Loucy (cell line): ENCODE data around the gene MAGIX.
"Not testable (repeated sequence)": the region's sequence is repeated elsewhere in the genome, so short reads cannot be mapped to it uniquely, and the experiment has no call there.

Experiments used
- H2AFZ ChIP-seq: fragments of 200-600 bp; sonication (generic); 2 replicates; pipeline ENCODE4 v1.6.0; 2016; ENCODE audit warnings: antibody characterized with exemption, mild to moderate bottlenecking, low read length, moderate library complexity
- H3F3A ChIP-seq: fragments of 200-600 bp; 2 replicates; pipeline ENCODE4 v1.6.0; 2016; ENCODE audit warnings: antibody characterized with exemption, low read depth, mild to moderate bottlenecking
- H3K27me3 ChIP-seq: fragments of 200-600 bp; sonication (generic); 2 replicates; pipeline ENCODE4 v1.6.1; 2014; ENCODE audit warnings: low read length, mild to moderate bottlenecking; ENCODE audit not compliant: insufficient read depth, poor library complexity, severe bottlenecking
- H3K36me3 ChIP-seq: fragments of 200-600 bp; sonication (generic); 2 replicates; pipeline ENCODE4 v1.6.1; 2016; ENCODE audit warnings: low read length; ENCODE audit not compliant: insufficient read depth
- H3K4me1 ChIP-seq: fragments of 200-600 bp; sonication (generic); 2 replicates; pipeline ENCODE4 v1.5.1; 2014; ENCODE audit warnings: low read length, mild to moderate bottlenecking; ENCODE audit not compliant: insufficient read depth, poor library complexity, severe bottlenecking
- H3K4me2 ChIP-seq: fragments of 200-600 bp; sonication (generic); 2 replicates; pipeline ENCODE4 v1.6.0; 2014; ENCODE audit warnings: antibody characterized with exemption, low read length, low read depth, mild to moderate bottlenecking; ENCODE audit not compliant: poor library complexity, severe bottlenecking
- H3K4me3 ChIP-seq: fragments of 200-600 bp; sonication (generic); 2 replicates; pipeline ENCODE4 v1.5.1; 2014; ENCODE audit warnings: low read length, mild to moderate bottlenecking, mixed read lengths; ENCODE audit not compliant: poor library complexity, severe bottlenecking
- H3K79me2 ChIP-seq: fragments of 200-600 bp; sonication (generic); 2 replicates; pipeline ENCODE4 v1.6.1; 2014; ENCODE audit warnings: low read length; ENCODE audit not compliant: insufficient read depth
- H3K9ac ChIP-seq: fragments of 200-600 bp; sonication (generic); 2 replicates; pipeline ENCODE4 v1.6.0; 2014; ENCODE audit warnings: mild to moderate bottlenecking, low read depth, low read length, moderate library complexity; ENCODE audit not compliant: poor library complexity, severe bottlenecking
- H3K9me2 ChIP-seq: fragments of 200-600 bp; sonication (generic); replicated peaks from 2 replicates; pipeline ENCODE4 v1.6.1; 2016; ENCODE audit warnings: low read depth, low read length, mixed read lengths
- H3K9me3 ChIP-seq: fragments of 200-600 bp; sonication (generic); 2 replicates; pipeline ENCODE4 v1.6.1; 2014; ENCODE audit warnings: mild to moderate bottlenecking, antibody characterized with exemption, low read length, low read depth; ENCODE audit not compliant: insufficient read depth
- H4K20me1 ChIP-seq: fragments of 200-600 bp; sonication (generic); 2 replicates; pipeline ENCODE4 v1.6.0; 2014; ENCODE audit warnings: antibody characterized with exemption, low read length, mild to moderate bottlenecking; ENCODE audit not compliant: insufficient read depth, poor library complexity, severe bottlenecking
- EZH2phosphoT487 ChIP-seq: fragments of 200-600 bp; IDR thresholded peaks from 2 replicates; pipeline ENCODE4 v1.6.1; 2018; ENCODE audit warnings: antibody characterized with exemption, mild to moderate bottlenecking, moderate library complexity, borderline replicate concordance
- TF ChIP-seq, protein P1 (sequence below): fragments of 200-600 bp; sonication (generic); conservative IDR thresholded peaks from 2 replicates; pipeline ENCODE4 v1.5.1; 2014; ENCODE audit warnings: mild to moderate bottlenecking, antibody characterized with exemption, low read length

MAGIX gene

DNA sequence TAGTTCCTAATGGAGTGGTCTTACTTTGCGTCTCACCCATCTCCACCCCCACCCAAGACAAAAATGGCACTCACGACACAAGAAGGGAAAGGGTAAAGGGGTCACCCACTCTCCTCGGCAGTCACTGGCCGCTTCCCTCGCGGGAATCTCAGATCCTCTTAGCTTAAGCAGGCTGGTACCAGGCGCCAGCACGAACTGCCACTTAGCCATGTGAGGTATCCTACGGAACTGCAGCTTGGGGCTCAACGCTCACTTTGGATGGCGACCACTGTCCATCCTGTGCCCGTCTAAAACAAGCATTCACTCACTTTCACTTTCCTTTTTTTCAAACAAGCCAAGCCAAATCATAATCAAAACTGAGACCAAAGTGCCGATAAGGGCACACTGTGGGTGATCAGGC, 14.6 kb upstream of the MAGIX start:
- Histone ChIP-seq H2AFZ (no peak overlapping the region), H4K20me1 (no peaks in the 10 kb centered on the region), H3K4me1 (no peaks in the 10 kb centered on the region), H3K9me2 (no peaks in the 10 kb centered on the region), H3K36me3 (no peaks in the 10 kb centered on the region), H3K4me3 (no peak overlapping the region), H3F3A (no peaks in the 10 kb centered on the region), H3K79me2 (no peaks in the 10 kb centered on the region), H3K9ac (no peak overlapping the region), H3K4me2 (no peak overlapping the region), H3K27me3 (no peaks in the 10 kb centered on the region), H3K9me3 (no peaks in the 10 kb centered on the region)
- TF ChIP-seq EZH2phosphoT487: no peak
- TF ChIP-seq, protein P1, sequence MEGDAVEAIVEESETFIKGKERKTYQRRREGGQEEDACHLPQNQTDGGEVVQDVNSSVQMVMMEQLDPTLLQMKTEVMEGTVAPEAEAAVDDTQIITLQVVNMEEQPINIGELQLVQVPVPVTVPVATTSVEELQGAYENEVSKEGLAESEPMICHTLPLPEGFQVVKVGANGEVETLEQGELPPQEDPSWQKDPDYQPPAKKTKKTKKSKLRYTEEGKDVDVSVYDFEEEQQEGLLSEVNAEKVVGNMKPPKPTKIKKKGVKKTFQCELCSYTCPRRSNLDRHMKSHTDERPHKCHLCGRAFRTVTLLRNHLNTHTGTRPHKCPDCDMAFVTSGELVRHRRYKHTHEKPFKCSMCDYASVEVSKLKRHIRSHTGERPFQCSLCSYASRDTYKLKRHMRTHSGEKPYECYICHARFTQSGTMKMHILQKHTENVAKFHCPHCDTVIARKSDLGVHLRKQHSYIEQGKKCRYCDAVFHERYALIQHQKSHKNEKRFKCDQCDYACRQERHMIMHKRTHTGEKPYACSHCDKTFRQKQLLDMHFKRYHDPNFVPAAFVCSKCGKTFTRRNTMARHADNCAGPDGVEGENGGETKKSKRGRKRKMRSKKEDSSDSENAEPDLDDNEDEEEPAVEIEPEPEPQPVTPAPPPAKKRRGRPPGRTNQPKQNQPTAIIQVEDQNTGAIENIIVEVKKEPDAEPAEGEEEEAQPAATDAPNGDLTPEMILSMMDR: no peak

DNA sequence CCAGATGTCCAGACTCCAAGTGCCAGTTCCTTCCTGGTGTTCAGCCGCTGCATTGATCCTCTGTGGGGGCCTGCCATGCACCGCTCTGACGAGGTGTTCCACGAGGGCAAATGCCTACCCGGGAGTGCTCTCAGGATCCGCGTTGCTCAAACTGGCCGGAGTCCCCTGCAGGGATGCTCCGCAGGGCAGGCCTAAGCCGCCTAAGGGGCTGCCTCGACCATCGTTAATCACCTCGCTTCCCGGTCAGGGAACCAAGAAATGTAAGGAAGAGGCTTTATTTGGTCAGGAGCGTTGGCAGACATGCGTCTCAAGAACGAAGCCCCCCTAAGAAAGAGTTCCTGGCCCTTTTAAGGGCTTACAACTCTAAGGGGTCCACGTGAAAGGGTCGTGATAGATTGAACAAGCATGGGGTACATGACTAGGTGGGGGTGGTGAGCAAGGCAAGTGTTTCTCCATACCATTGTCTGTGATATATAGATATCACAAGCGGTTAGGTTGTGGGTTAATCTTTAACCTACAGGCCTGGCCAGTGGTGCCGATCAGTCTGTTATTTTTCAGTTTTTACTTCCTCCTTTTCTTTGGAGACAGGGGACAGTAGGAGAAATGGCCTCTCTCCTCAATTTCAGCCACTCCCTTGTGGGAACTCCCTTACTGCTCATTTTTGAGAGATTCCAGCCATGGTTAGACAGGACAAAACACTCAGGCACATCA, 14.0 kb upstream of the MAGIX start:
- not testable (repeated sequence) for H4K20me1 ChIP-seq

DNA sequence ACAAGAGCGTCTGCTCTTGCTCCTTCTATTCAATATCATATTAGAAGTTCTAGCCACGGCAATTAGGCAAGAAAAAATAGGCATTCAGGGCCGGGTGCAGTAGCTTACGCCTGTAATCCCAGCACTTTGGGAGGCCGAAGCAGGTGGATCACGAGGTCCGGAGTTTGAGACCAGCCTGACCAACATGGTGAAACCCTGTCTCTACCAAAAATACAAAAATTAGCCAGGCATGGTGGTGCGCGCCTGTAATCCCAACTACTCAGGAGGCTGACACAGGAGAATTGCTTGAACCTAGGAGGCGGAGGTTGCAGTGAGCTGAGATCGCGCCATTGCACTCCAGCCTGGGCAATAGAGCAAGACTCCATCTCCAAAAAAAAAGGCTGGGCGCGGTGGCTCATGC, 13.3 kb upstream of the MAGIX start:
- H3K9me2 ChIP-seq, H3K4me2 ChIP-seq, H3K79me2 ChIP-seq, H3K4me1 ChIP-seq, H3K4me3 ChIP-seq, H3K9ac ChIP-seq, H3K9me3 ChIP-seq, H3F3A ChIP-seq, H3K27me3 ChIP-seq, H4K20me1 ChIP-seq, H3K36me3 ChIP-seq, H2AFZ ChIP-seq: not testable (repeated sequence)

More for the DNA sequence above, 14.0 kb upstream of the MAGIX start:
- not testable (repeated sequence) for H2AFZ ChIP-seq, H3K27me3 ChIP-seq, H3K79me2 ChIP-seq, H3F3A ChIP-seq, H3K9me3 ChIP-seq, H3K9me2 ChIP-seq, H3K9ac ChIP-seq, H3K4me2 ChIP-seq, H3K4me3 ChIP-seq, H3K4me1 ChIP-seq, H3K36me3 ChIP-seq

DNA sequence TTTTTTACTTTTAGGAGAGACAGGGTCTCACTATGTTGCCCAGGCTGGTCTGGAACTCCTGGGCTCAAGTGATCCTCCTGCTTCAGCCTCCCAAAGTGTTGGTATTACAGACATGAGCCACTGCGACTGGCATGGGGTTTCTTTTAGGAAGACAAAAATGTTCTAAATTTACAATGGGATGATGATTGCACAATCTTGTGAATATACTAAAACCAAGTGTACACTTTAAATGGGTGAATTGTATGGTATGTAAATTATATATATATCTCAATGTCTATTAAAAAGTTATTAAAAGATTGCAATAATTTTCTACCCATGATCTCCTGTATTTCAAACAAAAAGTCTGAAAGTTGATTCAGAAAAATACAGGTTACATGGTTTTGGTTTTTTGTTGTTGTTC, 9.1 kb upstream of the MAGIX start:
- H3K27me3 ChIP-seq: no peaks in the 10 kb centered on the region
- no peaks in the 10 kb centered on the region for H4K20me1 ChIP-seq
- H3F3A ChIP-seq: 0 out of 2 replicates have a peak, but pooled peaks cover 2% of the 10 kb centered on the region
- H3K4me2 ChIP-seq: no peak overlapping the region
- no peaks in the 10 kb centered on the region for H3K4me1 ChIP-seq
- no peak overlapping the region for H2AFZ ChIP-seq
- H3K9ac ChIP-seq: no peak overlapping the region
- no peaks in the 10 kb centered on the region for H3K79me2 ChIP-seq
- no peaks in the 10 kb centered on the region for H3K9me2 ChIP-seq
- no peak for TF ChIP-seq EZH2phosphoT487
- TF ChIP-seq, protein P1: no peak
- no peaks in the 10 kb centered on the region for H3K36me3 ChIP-seq
- no peak overlapping the region for H3K4me3 ChIP-seq
- H3K9me3 ChIP-seq: no peaks in the 10 kb centered on the region
